CD14-positive monocyte (primary cell): ENCODE results near the gene AREG. TPM values are rescaled to one million over a fixed set of nuclear protein-coding genes. Genes with fewer than 3 reads are reported as not detected.

Source experiments
- DNase-seq, 3 donors: peaks; one replicate each; pipeline ENCODE4 v3.0.0-alpha.2; 2011 to 2022
- H2AFZ ChIP-seq: 2 replicates; pipeline ENCODE4 v1.6.0; 2012; ENCODE audit warnings: mild to moderate bottlenecking, low read depth, low read length, inconsistent platforms; ENCODE audit not compliant: insufficient read depth, poor library complexity, severe bottlenecking
- H3K27ac ChIP-seq, 2 donors: 1 replicate in 1 of 2; 2 replicates in 1 of 2; pipeline ENCODE4 v1.5.1; 2012 to 2013; ENCODE audit warnings: low read length in 2 of 2, control low read depth in 1 of 2, inconsistent platforms in 1 of 2, low read depth in 1 of 2, mild to moderate bottlenecking in 1 of 2
- H3K27me3 ChIP-seq, 2 donors: one replicate each; pipeline versions ENCODE4 v1.6.0 to v1.6.1; 2011 to 2013; ENCODE audit warnings: low read length in 2 of 2; ENCODE audit not compliant: control insufficient read depth in 2 of 2, insufficient read depth in 2 of 2
- H3K36me3 ChIP-seq, 2 donors: replicated peaks in 1 of 2; 1 replicate in 1 of 2; 2 replicates in 1 of 2; pipeline versions ENCODE4 v1.5.1 to v1.6.1; 2012 to 2013; ENCODE audit warnings: low read length in 2 of 2, control low read depth in 1 of 2, inconsistent platforms in 1 of 2, mild to moderate bottlenecking in 1 of 2; ENCODE audit not compliant: insufficient read depth in 2 of 2, control insufficient read depth in 1 of 2
- H3K4me1 ChIP-seq, 2 donors: 1 replicate in 1 of 2; 2 replicates in 1 of 2; pipeline versions ENCODE4 v1.5.1 to v1.6.1; 2012 to 2013; ENCODE audit warnings: low read length in 2 of 2, control low read depth in 1 of 2, inconsistent platforms in 1 of 2, mild to moderate bottlenecking in 1 of 2, moderate library complexity in 1 of 2; ENCODE audit not compliant: insufficient read depth in 2 of 2, control insufficient read depth in 1 of 2
- H3K4me2 ChIP-seq: replicated peaks from 2 replicates; pipeline ENCODE3; 2012; ENCODE audit warnings: low read length, moderate library complexity, mild to moderate bottlenecking; ENCODE audit not compliant: poor library complexity, severe bottlenecking; ENCODE audit errors: extremely low read depth
- H3K4me3 ChIP-seq, 3 experiments: fragments of 200-600 bp in 1 of 3; sonication (generic) in 1 of 3; replicated peaks in 1 of 3; 1 replicate in 2 of 3; 2 replicates in 1 of 3; pipeline ENCODE4 v1.5.1; 2011 to 2013; ENCODE audit warnings: low read length in 3 of 3, mild to moderate bottlenecking in 3 of 3, control low read depth in 2 of 3, low read depth in 2 of 3, inconsistent platforms in 1 of 3, moderate library complexity in 1 of 3
- H3K79me2 ChIP-seq: 2 replicates; pipeline ENCODE4 v1.6.0; 2012; ENCODE audit warnings: mild to moderate bottlenecking, control low read depth, inconsistent platforms, low read length, moderate library complexity; ENCODE audit not compliant: insufficient read depth
- H3K9ac ChIP-seq: 2 replicates; pipeline ENCODE4 v1.6.0; 2017; ENCODE audit warnings: low read length, mild to moderate bottlenecking; ENCODE audit not compliant: insufficient read depth, poor library complexity, severe bottlenecking
- H3K9me3 ChIP-seq, 2 donors: replicated peaks in 1 of 2; 1 replicate in 1 of 2; 2 replicates in 1 of 2; pipeline versions ENCODE4 v1.5.1 to v1.6.1; 2012 to 2013; ENCODE audit warnings: low read length in 2 of 2, control low read depth in 1 of 2; ENCODE audit not compliant: control insufficient read depth in 1 of 2, insufficient read depth in 1 of 2
- H4K20me1 ChIP-seq: 2 replicates; pipeline ENCODE4 v1.6.0; 2012; ENCODE audit warnings: mild to moderate bottlenecking, low read length, control low read depth, moderate library complexity; ENCODE audit not compliant: insufficient read depth
- H3K27ac Mint-ChIP-seq, 7 donors: one replicate each; pipeline ENCODE4 v1.8.0; 2020; ENCODE audit warnings: mild to moderate bottlenecking in 7 of 7, mixed read lengths in 7 of 7, moderate library complexity in 6 of 7, inconsistent platforms in 2 of 7
- H3K27me3 Mint-ChIP-seq, 3 donors: one replicate each; pipeline ENCODE4 v1.8.0; 2021 to 2022; ENCODE audit warnings: low read depth in 3 of 3, mild to moderate bottlenecking in 3 of 3, mixed read lengths in 3 of 3, moderate library complexity in 3 of 3, inconsistent platforms in 1 of 3
- H3K36me3 Mint-ChIP-seq, 2 donors: one replicate each; pipeline ENCODE4 v1.8.0; 2020; ENCODE audit warnings: mixed read lengths in 2 of 2, inconsistent platforms in 1 of 2, mild to moderate bottlenecking in 1 of 2
- H3K4me1 Mint-ChIP-seq: one replicate; pipeline ENCODE4 v1.8.0; 2020; ENCODE audit warnings: mild to moderate bottlenecking, mixed read lengths
- H3K4me3 Mint-ChIP-seq, 2 donors: one replicate each; pipeline ENCODE4 v1.8.0; 2020; ENCODE audit warnings: mild to moderate bottlenecking in 2 of 2, mixed read lengths in 2 of 2, moderate library complexity in 1 of 2
- H3K9me3 Mint-ChIP-seq, 7 donors: one replicate each; pipeline ENCODE4 v1.8.0; 2020 to 2022; ENCODE audit warnings: mixed read lengths in 7 of 7, mild to moderate bottlenecking in 6 of 7, moderate library complexity in 6 of 7, inconsistent platforms in 2 of 7
- whole genome bisulfite sequencing: methylation state at CpG from one replicate; pipeline ENCODE4 v1.1.5; 2013; ENCODE audit warnings: missing lambda C conversion rate; ENCODE audit not compliant: insufficient coverage; 5-methylcytosine and 5-hydroxymethylcytosine counted together
- intact Hi-C, 2 donors: fragments of 100-400 bp; cut with micrococcal nuclease; formaldehyde crosslinking; loops; one replicate each; pipeline versions ENCODE4 v1.15.0 to v1.15.1; 2023
- polyA plus RNA-seq, 3 donors: library from polyadenylated mRNA; depleted of rRNA in 1 of 3; unstranded in 2 of 3; stranded (reverse) in 1 of 3; fragments of 300-500 nt in 2 of 3; fragments of >200 nt in 1 of 3; fragmentation: Illumina TruSeq in 2 of 3; gene quantifications; 1 replicate in 2 of 3; 2 replicates in 1 of 3; pipeline ENCODE4 v1.2.3, GENCODE V29; 2012 to 2021
- TF ChIP-seq, protein P1 (sequence below): fragments of 200-600 bp; IDR thresholded peaks from one replicate; pipeline ENCODE4 v1.8.0; 2022; ENCODE audit warnings: antibody characterized with exemption, mild to moderate bottlenecking

AREG gene
- polyA plus RNA-seq, 3 donors: 4.2 to 9.2 (median 9.1) TPM

DNA sequence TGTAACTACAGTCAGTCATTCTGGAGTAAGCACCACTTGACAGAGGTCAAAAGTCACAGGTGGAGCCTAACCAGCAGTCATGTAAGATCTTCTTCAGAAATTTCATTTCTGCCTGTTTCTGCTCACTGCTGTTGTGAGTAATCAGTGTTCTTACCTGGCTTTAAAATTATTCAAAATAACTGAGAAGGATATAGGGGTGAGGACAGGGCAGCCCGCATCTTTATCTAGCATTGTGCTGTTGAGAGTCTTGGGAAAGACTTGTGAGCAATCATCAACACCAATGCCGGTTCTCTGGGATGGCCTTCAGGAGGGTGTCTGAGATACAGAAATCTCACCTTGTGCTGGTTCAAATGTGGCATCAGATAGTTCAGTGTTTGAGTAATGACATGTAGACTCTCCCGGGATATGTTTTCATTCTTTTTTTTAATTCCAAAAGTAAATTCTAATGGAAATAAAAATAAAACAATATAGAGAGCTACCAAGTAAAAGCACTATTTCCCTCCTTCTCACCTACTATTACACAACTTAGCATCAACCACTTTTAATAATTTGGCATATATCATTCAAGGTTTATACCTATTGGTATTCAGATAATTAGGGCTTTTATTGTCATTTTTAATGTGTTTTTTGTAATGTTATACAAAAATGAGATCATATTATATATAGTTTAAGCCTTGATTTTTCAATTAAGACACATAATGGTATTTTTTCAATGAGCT, 37.1 kb downstream of the AREG start:
- no peaks in the 10 kb centered on the region for H3K79me2 ChIP-seq
- H3K9me3 ChIP-seq: no peaks in the 10 kb centered on the region
- H3K4me2 ChIP-seq: no peak overlapping the region
- H3K27ac Mint-ChIP-seq: no peak overlapping the region
- H3K4me1 ChIP-seq: no peaks in the 10 kb centered on the region
- intact Hi-C loops: no loop called here
- no peak overlapping the region for H3K4me3 ChIP-seq
- H3K4me1 Mint-ChIP-seq: no peaks in the 10 kb centered on the region
- no peak for DNase-seq
- H3K9ac ChIP-seq: no peak overlapping the region
- H3K27me3 ChIP-seq: no peaks in the 10 kb centered on the region
- H3K27me3 Mint-ChIP-seq: peaks cover 0 to 2% (median 0%) of the 10 kb centered on the region in 3 donors
- TF ChIP-seq, protein P1, sequence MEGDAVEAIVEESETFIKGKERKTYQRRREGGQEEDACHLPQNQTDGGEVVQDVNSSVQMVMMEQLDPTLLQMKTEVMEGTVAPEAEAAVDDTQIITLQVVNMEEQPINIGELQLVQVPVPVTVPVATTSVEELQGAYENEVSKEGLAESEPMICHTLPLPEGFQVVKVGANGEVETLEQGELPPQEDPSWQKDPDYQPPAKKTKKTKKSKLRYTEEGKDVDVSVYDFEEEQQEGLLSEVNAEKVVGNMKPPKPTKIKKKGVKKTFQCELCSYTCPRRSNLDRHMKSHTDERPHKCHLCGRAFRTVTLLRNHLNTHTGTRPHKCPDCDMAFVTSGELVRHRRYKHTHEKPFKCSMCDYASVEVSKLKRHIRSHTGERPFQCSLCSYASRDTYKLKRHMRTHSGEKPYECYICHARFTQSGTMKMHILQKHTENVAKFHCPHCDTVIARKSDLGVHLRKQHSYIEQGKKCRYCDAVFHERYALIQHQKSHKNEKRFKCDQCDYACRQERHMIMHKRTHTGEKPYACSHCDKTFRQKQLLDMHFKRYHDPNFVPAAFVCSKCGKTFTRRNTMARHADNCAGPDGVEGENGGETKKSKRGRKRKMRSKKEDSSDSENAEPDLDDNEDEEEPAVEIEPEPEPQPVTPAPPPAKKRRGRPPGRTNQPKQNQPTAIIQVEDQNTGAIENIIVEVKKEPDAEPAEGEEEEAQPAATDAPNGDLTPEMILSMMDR: no peak
- H3K27ac ChIP-seq: no peak overlapping the region
- no peaks in the 10 kb centered on the region for H3K36me3 ChIP-seq
- H3K36me3 Mint-ChIP-seq: no peaks in the 10 kb centered on the region
- H4K20me1 ChIP-seq: no peaks in the 10 kb centered on the region
- no peaks in the 10 kb centered on the region for H3K9me3 Mint-ChIP-seq
- no CpG with 5 or more reads among the region's 3 CpGs for WGBS
- H2AFZ ChIP-seq: no peak overlapping the region
- H3K4me3 Mint-ChIP-seq: no peak overlapping the region

DNA sequence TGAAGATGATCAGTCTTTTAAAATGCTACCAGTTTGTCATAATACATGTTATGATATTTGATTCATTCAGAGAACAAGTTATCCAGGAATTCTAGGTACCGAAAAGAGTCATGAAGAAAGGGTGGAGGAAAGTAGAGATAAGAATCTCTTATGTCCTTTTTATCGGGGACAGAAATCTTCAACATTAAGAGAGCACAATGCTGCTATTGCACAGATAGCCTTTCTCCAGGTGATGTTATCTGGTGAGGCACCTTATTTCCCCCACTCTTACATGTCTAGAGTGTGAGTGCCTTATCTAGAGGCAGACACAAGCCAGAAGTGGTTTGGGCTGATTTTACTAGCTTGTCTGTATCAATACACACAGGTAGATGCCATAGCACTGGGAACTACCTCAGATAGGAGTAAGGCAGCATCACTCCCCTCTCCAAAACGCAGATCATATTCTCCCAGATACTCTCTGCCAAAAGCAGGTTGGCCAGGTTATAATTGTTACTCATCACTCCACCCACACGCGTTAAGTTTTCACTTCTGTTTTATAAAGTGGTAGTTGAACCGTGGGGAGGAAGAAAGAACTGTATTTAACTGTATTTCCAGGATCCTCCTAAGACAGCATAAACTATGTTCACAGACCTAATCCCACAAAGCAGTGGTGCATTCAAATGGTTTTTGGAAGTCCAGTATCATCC, 38.4 kb downstream of the AREG start:
- H3K4me3 ChIP-seq: no peak overlapping the region
- Mint-ChIP-seq H3K27ac (no peak overlapping the region), H3K4me3 (no peak overlapping the region), H3K4me1 (no peaks in the 10 kb centered on the region), H3K9me3 (no peaks in the 10 kb centered on the region), H3K36me3 (no peaks in the 10 kb centered on the region), H3K27me3 (peaks cover 0 to 2% (median 0%) of the 10 kb centered on the region in 3 donors)
- H3K9ac ChIP-seq: no peak overlapping the region
- H3K79me2 ChIP-seq: no peaks in the 10 kb centered on the region
- H3K27ac ChIP-seq: no peak overlapping the region
- intact Hi-C loops: no loop called here
- no peaks in the 10 kb centered on the region for H3K4me1 ChIP-seq
- H3K4me2 ChIP-seq: no peak overlapping the region
- DNase-seq: no peak
- H3K27me3 ChIP-seq: no peaks in the 10 kb centered on the region
- no CpG with 5 or more reads among the region's 6 CpGs for WGBS
- no peaks in the 10 kb centered on the region for H3K9me3 ChIP-seq
- no peaks in the 10 kb centered on the region for H3K36me3 ChIP-seq
- peak overlapping the region; percentile 1 for H2AFZ ChIP-seq
- H4K20me1 ChIP-seq: no peaks in the 10 kb centered on the region
- TF ChIP-seq, protein P1: no peak
